HepG2 (cell line): ENCODE results near the gene GLCE. TPM values are rescaled to one million over a fixed set of nuclear protein-coding genes. Genes with fewer than 3 reads are reported as not detected.

Experiments used
- CSRNP1 ChIP-seq: sonication (generic); formaldehyde crosslinking; IDR thresholded peaks from 2 replicates; pipeline ENCODE4 v1.8.1; 2023; ENCODE audit warnings: mild to moderate bottlenecking, missing genetic modification reagents
- HIC2 ChIP-seq: sonication (generic); formaldehyde crosslinking; IDR thresholded peaks from 2 replicates; pipeline ENCODE4 v1.9.0; 2022; ENCODE audit warnings: low read depth, missing genetic modification reagents
- HOXA7 ChIP-seq: sonication (generic); formaldehyde crosslinking; IDR thresholded peaks from 2 replicates; pipeline ENCODE4 v1.8.1; 2022; ENCODE audit warnings: mild to moderate bottlenecking, missing genetic modification reagents, moderate library complexity
- IKZF4 ChIP-seq: sonication (generic); formaldehyde crosslinking; IDR thresholded peaks from 2 replicates; pipeline ENCODE4 v1.5.1; 2020; ENCODE audit warnings: borderline replicate concordance, mild to moderate bottlenecking, low read depth, missing genetic modification reagents; ENCODE audit errors: not compliant biosample characterization
- NFKB2 ChIP-seq: sonication (generic); formaldehyde crosslinking; IDR thresholded peaks from 2 replicates; pipeline ENCODE4 v1.4.0; 2020; ENCODE audit warnings: missing genetic modification reagents, borderline replicate concordance
- RFX5 ChIP-seq: IDR thresholded peaks from 2 replicates; pipeline ENCODE4 v1.6.1; 2011; ENCODE audit warnings: low read depth, low read length, improper control_type of control experiment
- ZFP91 ChIP-seq: sonication (generic); formaldehyde crosslinking; IDR thresholded peaks from 2 replicates; pipeline ENCODE4 v1.9.0; 2022; ENCODE audit warnings: missing genetic modification reagents, mild to moderate bottlenecking, borderline replicate concordance
- ZFX ChIP-seq: sonication (generic); formaldehyde crosslinking; IDR thresholded peaks from 2 replicates; pipeline ENCODE4 v1.4.0; 2020; ENCODE audit warnings: mild to moderate bottlenecking, low read depth, missing genetic modification reagents, moderate library complexity
- ZNF230 ChIP-seq: sonication (generic); formaldehyde crosslinking; IDR thresholded peaks from 2 replicates; pipeline ENCODE4 v1.4.0; 2020; ENCODE audit warnings: mild to moderate bottlenecking, missing genetic modification reagents
- ZNF749 ChIP-seq: sonication (generic); formaldehyde crosslinking; IDR thresholded peaks from 2 replicates; pipeline ENCODE4 v1.8.0; 2022; ENCODE audit warnings: mild to moderate bottlenecking, missing genetic modification reagents, moderate library complexity, borderline replicate concordance
- ZNF784 ChIP-seq: sonication (generic); formaldehyde crosslinking; IDR thresholded peaks from 2 replicates; pipeline ENCODE4 v1.5.1; 2020; ENCODE audit warnings: missing genetic modification reagents, mild to moderate bottlenecking, borderline replicate concordance
- ZNF83 ChIP-seq: sonication (generic); formaldehyde crosslinking; IDR thresholded peaks from 2 replicates; pipeline ENCODE4 v1.4.0; 2020; ENCODE audit warnings: missing genetic modification reagents, mild to moderate bottlenecking, borderline replicate concordance
- polyA plus RNA-seq, 8 experiments: library from polyadenylated mRNA; depleted of rRNA in 3 of 8; stranded (reverse) in 7 of 8; unstranded in 1 of 8; fragments of >200 nt; fragmentation: Illumina TruSeq in 4 of 8; extraction: Trizol in 4 of 8; gene quantifications; 2 replicates each; pipeline versions ENCODE4 v1.2.1 to v1.2.3, GENCODE V29; 2011 to 2016; ENCODE audit warnings: low read depth in 4 of 8, missing spikeins in 1 of 8, mixed read lengths in 1 of 8; ENCODE audit not compliant: insufficient read depth in 1 of 8
- total RNA-seq, 5 experiments: library from RNA; depleted of rRNA; stranded (reverse); fragments of >200 nt; fragmentation: Illumina TruSeq; extraction: Trizol; gene quantifications; 2 replicates each; pipeline ENCODE4 v1.2.3, GENCODE V29; 2016; ENCODE audit warnings: low read depth in 1 of 5
- TF ChIP-seq, protein P1 (sequence below): sonication (generic); formaldehyde crosslinking; IDR thresholded peaks from 2 replicates; pipeline ENCODE4 v1.4.0; 2020; ENCODE audit warnings: missing genetic modification reagents, mild to moderate bottlenecking, borderline replicate concordance
- TF ChIP-seq, protein P2 (sequence below): sonication (generic); formaldehyde crosslinking; IDR thresholded peaks from 2 replicates; pipeline ENCODE4 v1.4.0; 2020; ENCODE audit warnings: missing genetic modification reagents

The GLCE gene
- total and polyA plus RNA-seq, 2 of the 13 experiments (the other 11 are each of a cell fraction or from before 2014, with no cell fraction given), result 12.9 to 23.4 TPM

DNA sequence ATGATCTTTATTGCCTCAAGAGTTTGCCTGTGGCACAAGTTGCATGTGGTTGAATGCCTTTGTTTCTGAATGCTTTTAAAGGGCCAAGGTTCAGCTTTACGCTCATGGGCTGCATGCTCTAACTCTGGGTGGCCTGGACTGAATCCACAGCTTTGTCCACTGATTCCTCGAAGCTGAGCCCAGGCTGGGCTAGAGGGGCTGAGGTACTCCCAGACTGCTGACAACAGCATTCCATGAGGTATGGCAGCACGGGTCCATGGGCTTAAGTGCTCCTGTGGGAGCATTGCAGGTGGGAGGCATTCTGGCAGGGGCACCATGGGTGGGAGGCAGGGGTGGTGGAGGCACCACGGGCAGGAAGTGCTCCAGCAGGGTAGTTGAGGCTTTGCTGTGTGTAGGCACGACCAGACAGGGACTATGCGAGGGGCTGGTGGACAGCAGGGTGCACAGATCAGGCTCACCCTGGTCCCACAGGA is 61.6 kb downstream of the GLCE start (continued):
- TF ChIP-seq ZNF83 (CRISPR knock-in tag), result 0 out of 2 replicates have a peak, but pooled peaks have one; percentile 68
- no peak for TF ChIP-seq RFX5
- peak; percentile 41 for TF ChIP-seq IKZF4
- TF ChIP-seq HOXA7 (CRISPR knock-in tag), result no peak
- TF ChIP-seq ZNF784 (CRISPR knock-in tag), result no peak
- TF ChIP-seq, protein P1, sequence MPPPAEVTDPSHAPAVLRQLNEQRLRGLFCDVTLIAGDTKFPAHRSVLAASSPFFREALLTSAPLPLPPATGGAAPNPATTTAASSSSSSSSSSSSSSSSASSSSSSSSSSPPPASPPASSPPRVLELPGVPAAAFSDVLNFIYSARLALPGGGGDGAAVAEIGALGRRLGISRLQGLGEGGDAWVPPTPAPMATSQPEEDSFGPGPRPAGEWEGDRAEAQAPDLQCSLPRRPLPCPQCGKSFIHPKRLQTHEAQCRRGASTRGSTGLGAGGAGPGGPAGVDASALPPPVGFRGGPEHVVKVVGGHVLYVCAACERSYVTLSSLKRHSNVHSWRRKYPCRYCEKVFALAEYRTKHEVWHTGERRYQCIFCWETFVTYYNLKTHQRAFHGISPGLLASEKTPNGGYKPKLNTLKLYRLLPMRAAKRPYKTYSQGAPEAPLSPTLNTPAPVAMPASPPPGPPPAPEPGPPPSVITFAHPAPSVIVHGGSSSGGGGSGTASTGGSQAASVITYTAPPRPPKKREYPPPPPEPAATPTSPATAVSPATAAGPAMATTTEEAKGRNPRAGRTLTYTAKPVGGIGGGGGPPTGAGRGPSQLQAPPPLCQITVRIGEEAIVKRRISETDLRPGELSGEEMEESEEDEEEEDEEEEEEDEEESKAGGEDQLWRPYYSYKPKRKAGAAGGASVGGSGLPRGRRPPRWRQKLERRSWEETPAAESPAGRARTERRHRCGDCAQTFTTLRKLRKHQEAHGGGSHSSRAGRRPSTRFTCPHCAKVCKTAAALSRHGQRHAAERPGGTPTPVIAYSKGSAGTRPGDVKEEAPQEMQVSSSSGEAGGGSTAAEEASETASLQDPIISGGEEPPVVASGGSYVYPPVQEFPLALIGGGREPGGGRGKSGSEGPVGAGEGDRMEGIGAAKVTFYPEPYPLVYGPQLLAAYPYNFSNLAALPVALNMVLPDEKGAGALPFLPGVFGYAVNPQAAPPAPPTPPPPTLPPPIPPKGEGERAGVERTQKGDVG, result no peak
- TF ChIP-seq NFKB2 (CRISPR knock-in tag), result peak; percentile 41; the same call in 1 of the 2 replicates
- TF ChIP-seq HIC2, result 0 out of 2 replicates have a peak, but pooled peaks have one; percentile 36
- TF ChIP-seq CSRNP1 (CRISPR knock-in tag), result 0 out of 2 replicates have a peak, but pooled peaks have one; percentile 40
- TF ChIP-seq ZFP91 (CRISPR knock-in tag), result peak; percentile 98
- TF ChIP-seq ZFX (CRISPR knock-in tag), result no peak; the same call in 1 of the 2 replicates
- TF ChIP-seq ZNF749 (CRISPR knock-in tag), result no peak
- TF ChIP-seq, protein P2, sequence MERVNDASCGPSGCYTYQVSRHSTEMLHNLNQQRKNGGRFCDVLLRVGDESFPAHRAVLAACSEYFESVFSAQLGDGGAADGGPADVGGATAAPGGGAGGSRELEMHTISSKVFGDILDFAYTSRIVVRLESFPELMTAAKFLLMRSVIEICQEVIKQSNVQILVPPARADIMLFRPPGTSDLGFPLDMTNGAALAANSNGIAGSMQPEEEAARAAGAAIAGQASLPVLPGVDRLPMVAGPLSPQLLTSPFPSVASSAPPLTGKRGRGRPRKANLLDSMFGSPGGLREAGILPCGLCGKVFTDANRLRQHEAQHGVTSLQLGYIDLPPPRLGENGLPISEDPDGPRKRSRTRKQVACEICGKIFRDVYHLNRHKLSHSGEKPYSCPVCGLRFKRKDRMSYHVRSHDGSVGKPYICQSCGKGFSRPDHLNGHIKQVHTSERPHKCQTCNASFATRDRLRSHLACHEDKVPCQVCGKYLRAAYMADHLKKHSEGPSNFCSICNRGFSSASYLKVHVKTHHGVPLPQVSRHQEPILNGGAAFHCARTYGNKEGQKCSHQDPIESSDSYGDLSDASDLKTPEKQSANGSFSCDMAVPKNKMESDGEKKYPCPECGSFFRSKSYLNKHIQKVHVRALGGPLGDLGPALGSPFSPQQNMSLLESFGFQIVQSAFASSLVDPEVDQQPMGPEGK (CRISPR knock-in tag), result no peak; the same call in 1 of the 2 replicates
- TF ChIP-seq ZNF230 (CRISPR knock-in tag), result 0 out of 2 replicates have a peak, but pooled peaks have one; percentile 46
